ENCODE measurements around the gene MUTYH.
"Not testable (repeated sequence)": the region's sequence is repeated elsewhere in the genome, so short reads cannot be mapped to it uniquely, and the experiment has no call there.

The MUTYH gene

GRCh38 chr1:45299296-45299695 lies 40.9 kb downstream of the MUTYH start:
- Histone ChIP-seq H3K9me3 (ENCODE audit: severe bottlenecking) (no peaks in the 10 kb centered on the region), H3K36me3 (ENCODE audit: low read depth) (no peaks in the 10 kb centered on the region), H3K4me1 (ENCODE audit: insufficient read depth, poor library complexity, severe bottlenecking) (peaks cover under 1% of the 10 kb centered on the region), H3K27ac (ENCODE audit: poor library complexity, severe bottlenecking) (no peak overlapping the region), H3K27me3 (ENCODE audit: insufficient read depth, poor library complexity, severe bottlenecking) (no peaks in the 10 kb centered on the region), H3K4me3 (ENCODE audit: severe bottlenecking) (no peak overlapping the region)
- ATAC-seq (ENCODE audit: low read depth) (no peak), DNase-seq (ENCODE audit: low spot score) (no peak)
- TF ChIP-seq, protein P1, sequence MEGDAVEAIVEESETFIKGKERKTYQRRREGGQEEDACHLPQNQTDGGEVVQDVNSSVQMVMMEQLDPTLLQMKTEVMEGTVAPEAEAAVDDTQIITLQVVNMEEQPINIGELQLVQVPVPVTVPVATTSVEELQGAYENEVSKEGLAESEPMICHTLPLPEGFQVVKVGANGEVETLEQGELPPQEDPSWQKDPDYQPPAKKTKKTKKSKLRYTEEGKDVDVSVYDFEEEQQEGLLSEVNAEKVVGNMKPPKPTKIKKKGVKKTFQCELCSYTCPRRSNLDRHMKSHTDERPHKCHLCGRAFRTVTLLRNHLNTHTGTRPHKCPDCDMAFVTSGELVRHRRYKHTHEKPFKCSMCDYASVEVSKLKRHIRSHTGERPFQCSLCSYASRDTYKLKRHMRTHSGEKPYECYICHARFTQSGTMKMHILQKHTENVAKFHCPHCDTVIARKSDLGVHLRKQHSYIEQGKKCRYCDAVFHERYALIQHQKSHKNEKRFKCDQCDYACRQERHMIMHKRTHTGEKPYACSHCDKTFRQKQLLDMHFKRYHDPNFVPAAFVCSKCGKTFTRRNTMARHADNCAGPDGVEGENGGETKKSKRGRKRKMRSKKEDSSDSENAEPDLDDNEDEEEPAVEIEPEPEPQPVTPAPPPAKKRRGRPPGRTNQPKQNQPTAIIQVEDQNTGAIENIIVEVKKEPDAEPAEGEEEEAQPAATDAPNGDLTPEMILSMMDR (IDR thresholded peaks at IDR 0.05; ENCODE audit: poor library complexity, severe bottlenecking): no peak

DNA sequence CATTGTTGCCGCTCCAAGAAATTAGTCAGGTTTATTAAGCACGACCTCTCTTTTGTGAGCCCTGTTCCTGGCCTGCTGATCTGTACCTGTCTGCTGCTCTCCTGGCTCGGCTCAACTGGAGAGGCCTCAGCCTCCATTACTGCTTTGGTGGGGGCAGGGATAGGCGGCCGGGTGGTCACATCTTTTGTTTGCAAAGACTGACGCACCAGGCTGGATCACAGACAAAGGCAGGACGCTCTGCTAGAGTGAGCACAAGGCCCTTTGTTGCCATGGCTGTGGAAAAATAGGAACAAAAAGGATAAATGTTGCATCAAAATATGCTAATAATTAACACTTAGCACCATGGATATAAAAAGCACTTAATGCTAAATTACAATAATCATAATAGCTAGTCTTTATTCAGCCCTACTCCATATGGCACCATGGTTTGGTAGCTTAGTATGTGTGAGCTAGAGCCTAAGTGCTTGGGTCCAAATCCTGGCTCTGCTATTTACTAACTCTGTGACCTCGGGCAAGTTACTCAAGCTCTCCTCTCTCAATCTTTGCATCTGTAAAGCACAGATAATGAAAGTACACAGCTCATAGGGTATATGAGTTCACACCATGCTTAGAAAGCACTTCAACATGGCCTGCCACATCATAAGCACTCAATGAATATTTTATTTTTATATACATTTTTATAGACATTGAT lies 42.4 kb downstream of the MUTYH start:
- TF ChIP-seq, protein P1 (IDR thresholded peaks at IDR 0.05; ENCODE audit: poor library complexity, severe bottlenecking): no peak
- ATAC-seq (ENCODE audit: low read depth): no peak
- H3K4me1 ChIP-seq (ENCODE audit: insufficient read depth, poor library complexity, severe bottlenecking): no peaks in the 10 kb centered on the region
- no peak for DNase-seq (ENCODE audit: low spot score)
- H3K27ac ChIP-seq (ENCODE audit: poor library complexity, severe bottlenecking): no peak overlapping the region
- no peaks in the 10 kb centered on the region for H3K27me3 ChIP-seq (ENCODE audit: insufficient read depth, poor library complexity, severe bottlenecking)
- H3K36me3 ChIP-seq (ENCODE audit: low read depth): no peaks in the 10 kb centered on the region
- H3K4me3 ChIP-seq (ENCODE audit: severe bottlenecking): no peak overlapping the region
- no peaks in the 10 kb centered on the region for H3K9me3 ChIP-seq (ENCODE audit: severe bottlenecking)

- no peaks in the 10 kb centered on the region for H3K4me1 ChIP-seq (ENCODE audit: insufficient read depth, poor library complexity, severe bottlenecking)
- H3K27me3 ChIP-seq (ENCODE audit: insufficient read depth, poor library complexity, severe bottlenecking): no peaks in the 10 kb centered on the region
- TF ChIP-seq, protein P1 (IDR thresholded peaks at IDR 0.05; ENCODE audit: poor library complexity, severe bottlenecking): no peak
- DNase-seq (ENCODE audit: low spot score) (no peak), ATAC-seq (ENCODE audit: low read depth) (no peak)
- H3K9me3 ChIP-seq (ENCODE audit: severe bottlenecking): no peaks in the 10 kb centered on the region
- no peak overlapping the region for H3K4me3 ChIP-seq (ENCODE audit: severe bottlenecking)
- no peak overlapping the region for H3K27ac ChIP-seq (ENCODE audit: poor library complexity, severe bottlenecking)
- H3K36me3 ChIP-seq (ENCODE audit: low read depth): no peaks in the 10 kb centered on the region
These were observed 48.5 kb downstream of the MUTYH start for GRCh38 chr1:45291716-45292115.

DNA sequence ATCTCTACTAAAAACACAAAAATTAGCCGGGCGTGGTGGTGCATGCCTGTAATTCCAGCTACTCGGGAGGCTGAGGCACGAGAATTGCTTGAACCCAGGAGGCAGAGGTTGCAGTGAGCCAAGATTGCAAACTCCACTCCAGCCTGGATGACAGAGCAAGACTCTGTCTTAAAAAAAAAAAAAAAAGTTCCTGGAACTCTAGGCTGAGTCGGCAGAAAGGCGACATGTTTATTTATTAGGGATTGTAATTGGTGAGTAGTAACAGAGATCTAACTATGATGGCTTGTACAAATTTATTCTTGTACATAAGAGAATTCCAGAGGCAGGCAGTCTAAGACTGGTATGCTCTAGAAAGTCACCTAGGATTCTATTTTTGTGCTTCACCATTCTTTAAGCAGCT lies 49.2 kb downstream of the MUTYH start:
- H3K4me3 ChIP-seq (ENCODE audit: severe bottlenecking); H3K36me3 ChIP-seq (ENCODE audit: low read depth); H3K27me3 ChIP-seq (ENCODE audit: insufficient read depth, poor library complexity, severe bottlenecking); H3K9me3 ChIP-seq (ENCODE audit: severe bottlenecking); ATAC-seq (ENCODE audit: low read depth); H3K27ac ChIP-seq (ENCODE audit: poor library complexity, severe bottlenecking); DNase-seq (ENCODE audit: low spot score); H3K4me1 ChIP-seq (ENCODE audit: insufficient read depth, poor library complexity, severe bottlenecking): not testable (repeated sequence)

DNA sequence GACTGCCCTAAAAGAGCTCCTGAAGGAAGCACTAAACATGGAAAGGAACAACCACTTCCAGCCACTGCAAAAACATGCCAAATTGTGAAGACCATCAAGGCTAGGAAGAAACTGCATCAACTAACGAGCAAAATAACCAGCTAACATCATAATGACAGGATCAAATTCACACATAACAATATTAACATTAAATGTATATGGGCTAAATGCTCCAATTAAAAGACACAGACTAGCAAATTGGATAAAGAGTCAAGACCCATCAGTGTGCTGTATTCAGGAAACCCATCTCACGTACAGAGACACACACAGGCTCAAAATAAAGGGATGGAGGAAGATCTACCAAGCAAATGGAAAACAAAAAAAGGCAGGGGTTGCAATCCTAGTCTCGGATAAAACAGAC lies 53.7 kb downstream of the MUTYH start:
- H3K27ac ChIP-seq (ENCODE audit: poor library complexity, severe bottlenecking); H3K4me1 ChIP-seq (ENCODE audit: insufficient read depth, poor library complexity, severe bottlenecking); H3K27me3 ChIP-seq (ENCODE audit: insufficient read depth, poor library complexity, severe bottlenecking); DNase-seq (ENCODE audit: low spot score); H3K36me3 ChIP-seq (ENCODE audit: low read depth); H3K9me3 ChIP-seq (ENCODE audit: severe bottlenecking); H3K4me3 ChIP-seq (ENCODE audit: severe bottlenecking); ATAC-seq (ENCODE audit: low read depth): not testable (repeated sequence)

GRCh38 chr1:45284858-45285257 lies 55.4 kb downstream of the MUTYH start:
- not testable (repeated sequence) for H3K9me3 ChIP-seq (ENCODE audit: severe bottlenecking); H3K4me1 ChIP-seq (ENCODE audit: insufficient read depth, poor library complexity, severe bottlenecking)

More at GRCh38 chr1:45284858-45285257, 55.4 kb downstream of the MUTYH start:
- H3K36me3 ChIP-seq (ENCODE audit: low read depth); H3K27ac ChIP-seq (ENCODE audit: poor library complexity, severe bottlenecking); ATAC-seq (ENCODE audit: low read depth); H3K4me3 ChIP-seq (ENCODE audit: severe bottlenecking); H3K27me3 ChIP-seq (ENCODE audit: insufficient read depth, poor library complexity, severe bottlenecking); DNase-seq (ENCODE audit: low spot score): not testable (repeated sequence)

Data from RWPE2 (cell line).